Smooth muscle cell (in vitro differentiated cells): ENCODE data around the gene OGFR. TPM values are rescaled to one million over a fixed set of nuclear protein-coding genes. Genes with fewer than 3 reads are reported as not detected.

Source experiments
- DNase-seq: peaks from one replicate; lab custom pipeline; 2025; ENCODE audit not compliant: unreplicated experiment; lab: John Stamatoyannopoulos, UW
- H2AFZ ChIP-seq: fragments of 200-600 bp; sonication (generic); 2 replicates; pipeline ENCODE4 v1.6.0; 2016; ENCODE audit warnings: antibody characterized with exemption, low read depth, mild to moderate bottlenecking
- H3F3A ChIP-seq: fragments of 200-600 bp; sonication (generic); 2 replicates; pipeline ENCODE4 v1.6.0; 2017; ENCODE audit warnings: antibody characterized with exemption, low read depth
- H3K27ac ChIP-seq: fragments of 200-600 bp; sonication (generic); 2 replicates; pipeline ENCODE4 v1.5.1; 2016; ENCODE audit warnings: low read depth, mild to moderate bottlenecking
- H3K27me3 ChIP-seq: fragments of 200-600 bp; sonication (generic); 2 replicates; pipeline ENCODE4 v1.6.1; 2016; ENCODE audit warnings: low read depth, mild to moderate bottlenecking
- H3K36me3 ChIP-seq: fragments of 200-600 bp; sonication (generic); 2 replicates; pipeline ENCODE4 v1.5.1; 2016; ENCODE audit warnings: low read depth
- H3K4me1 ChIP-seq: fragments of 200-600 bp; sonication (generic); 2 replicates; pipeline ENCODE4 v1.5.1; 2016; ENCODE audit warnings: low read depth
- H3K4me2 ChIP-seq: fragments of 200-600 bp; sonication (generic); 2 replicates; pipeline ENCODE4 v1.6.0; 2016; ENCODE audit warnings: mild to moderate bottlenecking
- H3K4me3 ChIP-seq: fragments of 200-600 bp; sonication (generic); 2 replicates; pipeline ENCODE4 v1.5.1; 2016; ENCODE audit warnings: mild to moderate bottlenecking
- H3K79me2 ChIP-seq: fragments of 200-600 bp; sonication (generic); 2 replicates; pipeline ENCODE4 v1.6.0; 2016; ENCODE audit warnings: low read depth, mild to moderate bottlenecking
- H3K9ac ChIP-seq: fragments of 200-600 bp; sonication (generic); 2 replicates; pipeline ENCODE4 v1.6.0; 2016; ENCODE audit warnings: low read depth
- H3K9me3 ChIP-seq: fragments of 200-600 bp; sonication (generic); replicated peaks from 2 replicates; pipeline ENCODE4 v1.5.1; 2016; ENCODE audit warnings: low read depth
- H4K20me1 ChIP-seq: fragments of 200-600 bp; sonication (generic); 2 replicates; pipeline ENCODE4 v1.6.0; 2016; ENCODE audit warnings: low read depth
- WGBS: methylation state at CpG from one replicate; pipeline ENCODE4 v1.1.7; 2016; ENCODE audit warnings: low lambda C conversion rate; 5-methylcytosine and 5-hydroxymethylcytosine counted together
- polyA plus RNA-seq: library from polyadenylated mRNA; unstranded; fragments of >200 nt; fragmentation: Nextera tagmentation; extraction: Ambion mirVana; gene quantifications from 2 replicates; pipeline ENCODE4 v1.2.1, GENCODE V29; 2016
- total RNA-seq: library from RNA; depleted of rRNA; stranded (reverse); fragments of >200 nt; gene quantifications from 2 replicates; pipeline ENCODE4 v1.2.3, GENCODE V29; 2014
- TF ChIP-seq, protein P1 (sequence below): fragments of 200-600 bp; sonication (generic); IDR thresholded peaks from 2 replicates; pipeline ENCODE4 v1.5.1; 2017; ENCODE audit warnings: borderline replicate concordance, mild to moderate bottlenecking, antibody characterized with exemption; ENCODE audit not compliant: insufficient read depth, poor library complexity, severe bottlenecking

The OGFR gene
- total and polyA plus RNA-seq, 2 experiments from 2014 or later = 24.4 to 53.2 TPM

GRCh38 chr20:62814060-62814708, 9.5 kb downstream of the OGFR start:
- no peaks in the 10 kb centered on the region for H3K9me3 ChIP-seq
- peaks cover 4% of the 10 kb centered on the region for H4K20me1 ChIP-seq
- peaks cover 13% of the 10 kb centered on the region for H3F3A ChIP-seq
- H2AFZ ChIP-seq = no peak overlapping the region
- H3K27ac ChIP-seq = no peak overlapping the region
- H3K4me3 ChIP-seq = no peak overlapping the region
- no peaks in the 10 kb centered on the region for H3K27me3 ChIP-seq
- no peak for DNase-seq
- 91% methylated on average over 13 of the region's 13 CpGs for WGBS
- no peaks in the 10 kb centered on the region for H3K36me3 ChIP-seq
- no peaks in the 10 kb centered on the region for H3K79me2 ChIP-seq
- no peak overlapping the region for H3K9ac ChIP-seq
- peaks cover 34% of the 10 kb centered on the region for H3K4me1 ChIP-seq
- H3K4me2 ChIP-seq = no peak overlapping the region
- TF ChIP-seq, protein P1, sequence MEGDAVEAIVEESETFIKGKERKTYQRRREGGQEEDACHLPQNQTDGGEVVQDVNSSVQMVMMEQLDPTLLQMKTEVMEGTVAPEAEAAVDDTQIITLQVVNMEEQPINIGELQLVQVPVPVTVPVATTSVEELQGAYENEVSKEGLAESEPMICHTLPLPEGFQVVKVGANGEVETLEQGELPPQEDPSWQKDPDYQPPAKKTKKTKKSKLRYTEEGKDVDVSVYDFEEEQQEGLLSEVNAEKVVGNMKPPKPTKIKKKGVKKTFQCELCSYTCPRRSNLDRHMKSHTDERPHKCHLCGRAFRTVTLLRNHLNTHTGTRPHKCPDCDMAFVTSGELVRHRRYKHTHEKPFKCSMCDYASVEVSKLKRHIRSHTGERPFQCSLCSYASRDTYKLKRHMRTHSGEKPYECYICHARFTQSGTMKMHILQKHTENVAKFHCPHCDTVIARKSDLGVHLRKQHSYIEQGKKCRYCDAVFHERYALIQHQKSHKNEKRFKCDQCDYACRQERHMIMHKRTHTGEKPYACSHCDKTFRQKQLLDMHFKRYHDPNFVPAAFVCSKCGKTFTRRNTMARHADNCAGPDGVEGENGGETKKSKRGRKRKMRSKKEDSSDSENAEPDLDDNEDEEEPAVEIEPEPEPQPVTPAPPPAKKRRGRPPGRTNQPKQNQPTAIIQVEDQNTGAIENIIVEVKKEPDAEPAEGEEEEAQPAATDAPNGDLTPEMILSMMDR = no peak

- H2AFZ ChIP-seq = no peak overlapping the region
- 88% methylated on average over 12 of the region's 12 CpGs for WGBS
- no peak overlapping the region for H3K4me3 ChIP-seq
- peaks cover 13% of the 10 kb centered on the region for H3F3A ChIP-seq
- peaks cover 35% of the 10 kb centered on the region for H3K4me1 ChIP-seq
- H3K27me3 ChIP-seq = no peaks in the 10 kb centered on the region
- H3K9ac ChIP-seq = no peak overlapping the region
- H3K4me2 ChIP-seq = no peak overlapping the region
- no peaks in the 10 kb centered on the region for H3K9me3 ChIP-seq
- H4K20me1 ChIP-seq = no peaks in the 10 kb centered on the region
- TF ChIP-seq, protein P1 = no peak
- H3K27ac ChIP-seq = no peak overlapping the region
- no peaks in the 10 kb centered on the region for H3K36me3 ChIP-seq
- H3K79me2 ChIP-seq = no peaks in the 10 kb centered on the region
- DNase-seq = no peak
These were observed 10.1 kb downstream of the OGFR start for GRCh38 chr20:62814709-62815065.

DNA sequence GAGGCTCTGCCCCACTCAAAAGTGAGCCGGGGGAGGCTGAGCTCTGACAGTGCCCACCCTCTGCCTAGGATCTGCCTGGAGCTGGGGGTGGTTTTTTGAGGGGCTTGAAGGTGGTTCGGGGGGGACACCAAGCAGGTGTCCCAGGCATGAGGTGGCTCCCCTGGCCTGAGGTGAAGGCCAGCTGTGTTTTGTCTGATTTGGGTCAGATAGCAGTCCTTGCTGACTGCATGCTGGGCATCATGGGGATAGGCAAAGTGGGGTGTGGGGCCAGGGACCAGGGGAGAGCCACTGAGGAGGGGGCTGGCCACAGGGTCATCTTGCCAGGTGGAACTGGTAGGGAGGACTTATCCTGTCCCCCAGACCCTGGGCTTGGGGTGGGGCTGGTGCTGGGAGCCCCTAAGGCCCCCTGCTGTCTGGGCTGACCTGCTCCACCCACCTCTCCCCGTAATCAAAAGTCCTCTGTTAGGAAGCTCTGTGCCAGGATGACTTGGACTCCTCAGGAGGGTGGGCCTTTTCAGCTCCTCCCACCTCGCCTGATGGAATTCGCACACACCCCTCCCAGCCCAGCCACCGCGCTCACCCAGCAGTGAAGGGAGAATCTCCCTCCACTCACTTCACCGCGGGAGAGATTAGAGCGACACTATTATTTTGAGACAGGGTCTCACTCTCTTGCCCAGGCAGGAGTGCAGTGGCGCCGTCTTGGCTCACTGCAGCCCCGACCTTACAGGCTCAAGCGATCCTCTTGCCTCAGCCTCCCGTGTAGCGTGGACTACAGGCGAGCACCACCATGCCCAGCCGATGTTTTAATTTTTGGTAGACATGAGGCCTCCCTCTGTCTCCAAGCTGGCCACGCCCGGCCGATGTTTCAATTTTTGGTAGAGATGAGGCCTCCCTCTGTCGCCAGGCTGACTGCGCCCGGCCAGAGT, 10.7 kb downstream of the OGFR start:
- peaks cover 13% of the 10 kb centered on the region for H3F3A ChIP-seq
- TF ChIP-seq, protein P1 = no peak
- no peaks in the 10 kb centered on the region for H4K20me1 ChIP-seq
- H3K79me2 ChIP-seq = no peaks in the 10 kb centered on the region
- H3K4me2 ChIP-seq = peak overlapping the region; percentile 99
- no peak overlapping the region for H2AFZ ChIP-seq
- WGBS = 13% methylated on average over 24 of the region's 24 CpGs
- peaks cover 35% of the 10 kb centered on the region for H3K4me1 ChIP-seq
- H3K9me3 ChIP-seq = no peaks in the 10 kb centered on the region
- peak overlapping the region; percentile 56 for H3K4me3 ChIP-seq
- no peak overlapping the region for H3K27ac ChIP-seq
- DNase-seq = no peak
- no peaks in the 10 kb centered on the region for H3K36me3 ChIP-seq
- H3K9ac ChIP-seq = no peak overlapping the region
- no peaks in the 10 kb centered on the region for H3K27me3 ChIP-seq
